Ovary (tissue), 9 donors: ENCODE results near the gene ZNF311. TPM values are rescaled to one million over a fixed set of nuclear protein-coding genes. Genes with fewer than 3 reads are reported as not detected.
"Not testable (repeated sequence)": the region's sequence is repeated elsewhere in the genome, so short reads cannot be mapped to it uniquely, and the experiment has no call there.

ENCODE experiments used
- DNase-seq, 5 donors: peaks; one replicate each; pipeline ENCODE4 v3.0.0-alpha.2; 2019 to 2020
- H3K27ac ChIP-seq, 2 donors: fragments of 200-600 bp; one replicate each; pipeline versions ENCODE4 v1.5.1 to v1.8.0; 2019 to 2022
- H3K27me3 ChIP-seq: fragments of 200-600 bp; one replicate; pipeline ENCODE4 v1.8.0; 2022
- H3K36me3 ChIP-seq: fragments of 200-600 bp; sonication (generic); one replicate; pipeline ENCODE4 v1.5.1; 2019
- H3K4me1 ChIP-seq: one replicate; pipeline ENCODE4 v1.8.1; 2013; ENCODE audit warnings: mild to moderate bottlenecking, moderate library complexity; ENCODE audit not compliant: insufficient read depth
- H3K4me3 ChIP-seq: fragments of 200-600 bp; sonication (generic); one replicate; pipeline ENCODE4 v1.5.1; 2017
- H3K9me3 ChIP-seq, 2 donors: fragments of 200-600 bp in 1 of 2; sonication (generic) in 1 of 2; one replicate each; pipeline versions ENCODE4 v1.5.1 to v1.8.1; 2013 to 2019; ENCODE audit warnings: mild to moderate bottlenecking in 1 of 2, moderate library complexity in 1 of 2
- CTCF ChIP-seq, 3 donors: fragments of 450-650 bp in 2 of 3; fragments of 200-600 bp in 1 of 3; IDR thresholded peaks; one replicate each; pipeline versions ENCODE4 v1.5.1 to v1.8.0; 2016 to 2022; ENCODE audit warnings: antibody characterized with exemption in 3 of 3, mild to moderate bottlenecking in 1 of 3
- EP300 ChIP-seq: sonication (generic); formaldehyde crosslinking; IDR thresholded peaks from one replicate; pipeline ENCODE4 v1.6.1; 2017; ENCODE audit warnings: antibody characterized with exemption
- POLR2A ChIP-seq: fragments of 450-650 bp; IDR thresholded peaks from one replicate; pipeline ENCODE4 v1.6.1; 2017; ENCODE audit warnings: antibody characterized with exemption, mild to moderate bottlenecking, moderate library complexity
- WGBS, 3 donors: extraction: QIAGEN DNeasy Blood & Tissue Kit in 1 of 3; methylation state at CpG; one replicate each; pipeline versions ENCODE4 v1.1.5 to v1.1.7; 2013 to 2017; 5-methylcytosine and 5-hydroxymethylcytosine counted together
- intact Hi-C, 4 donors: fragments of 100-400 bp; cut with DNase I; formaldehyde crosslinking; loops; one replicate each; pipeline versions ENCODE4 v1.11.0 to v1.15.1; 2022 to 2023
- polyA plus RNA-seq, 2 donors: library from polyadenylated mRNA; stranded (reverse); fragments of 200-250 nt in 1 of 2; fragments of 350-450 nt in 1 of 2; fragmentation: Illumina TruSeq in 1 of 2; extraction: RNeasy Lipid Tissue Mini Kit (QIAGEN cat#74804) in 1 of 2; gene quantifications; one replicate each; pipeline ENCODE4 v1.2.3, GENCODE V29; 2013 to 2014
- total RNA-seq, 7 donors: library from RNA; depleted of rRNA in 2 of 7; stranded (reverse); fragments of >200 nt in 2 of 7; fragmentation: NEBNext Ultra II Directional in 3 of 7; extraction: Animal tissue kit (Norgen Biotek cat#: 25700) in 3 of 7; gene quantifications; one replicate each; pipeline versions ENCODE4 v1.1.0 to v1.2.4, GENCODE V29; 2016 to 2023
- donor health status: DM: no; HTN: no; CAD: no; lungs with moderate emphysema.
- donor health status: DM: no; HTN: no; CAD: no.
- donor health status: Bipolar disorder and iron deficiency.
- donor health status: DM: yes; HTN: yes; CAD: no.
- donor health status: DM: no; HTN: no; CAD: no.
- donor health status: DM: yes; HTN: yes; CAD: no.

Gene ZNF311
- total and polyA plus RNA-seq, 9 donors: 0.34 to 3.3 (median 1.4) TPM

- Histone ChIP-seq H3K4me3 (no peak overlapping the region), H3K36me3 (no peaks in the 10 kb centered on the region), H3K4me1 (peaks cover 2% of the 10 kb centered on the region), H3K27me3 (no peaks in the 10 kb centered on the region), H3K9me3 (no peaks in the 10 kb centered on the region), H3K27ac (no peak overlapping the region)
- TF ChIP-seq CTCF (IDR thresholded peaks at IDR 0.05) (no peak), EP300 (no peak), POLR2A (no peak)
- DNase-seq: no peak
- WGBS, 3 donors: 66 to 84% (median 70%) methylated on average over 1 of the region's 1 CpG
- intact Hi-C loops: no loop called here
These were observed 30.6 kb downstream of the ZNF311 start for GRCh38 chr6:28974505-28974904.

- H3K9me3 ChIP-seq, H3K4me1 ChIP-seq, DNase-seq, H3K4me3 ChIP-seq, H3K27ac ChIP-seq, intact Hi-C loops, H3K36me3 ChIP-seq, H3K27me3 ChIP-seq: not testable (repeated sequence)
- WGBS, 3 donors: 88 to 91% (median 91%) methylated on average over 21 of the region's 21 CpGs
These were observed 35.1 kb downstream of the ZNF311 start for GRCh38 chr6:28970056-28970455.

GRCh38 chr6:28969129-28969528, 36.0 kb downstream of the ZNF311 start:
- no peak overlapping the region for H3K4me3 ChIP-seq
- H3K9me3 ChIP-seq: peaks cover 0 to 7% of the 10 kb centered on the region in 2 donors
- H3K27me3 ChIP-seq: no peaks in the 10 kb centered on the region
- intact Hi-C loops: no loop called here
- H3K36me3 ChIP-seq: no peaks in the 10 kb centered on the region
- no peak for DNase-seq
- WGBS, 3 donors: 69 to 73% (median 73%) methylated on average over 15 of the region's 15 CpGs
- TF ChIP-seq CTCF (IDR thresholded peaks at IDR 0.05) (no peak), EP300 (no peak), POLR2A (no peak)
- no peaks in the 10 kb centered on the region for H3K4me1 ChIP-seq
- H3K27ac ChIP-seq: no peak overlapping the region

- Histone ChIP-seq H3K4me3 (no peak overlapping the region), H3K27ac (no peak overlapping the region), H3K9me3 (peaks cover 0 to 7% of the 10 kb centered on the region in 2 donors), H3K27me3 (no peaks in the 10 kb centered on the region), H3K4me1 (no peaks in the 10 kb centered on the region), H3K36me3 (no peaks in the 10 kb centered on the region)
- TF ChIP-seq POLR2A (no peak), EP300 (no peak), CTCF (IDR thresholded peaks at IDR 0.05) (no peak)
- intact Hi-C loops: no loop called here
- 78 to 83% (median 82%) methylated on average over 4 of the region's 4 CpGs for WGBS, 3 donors
- no peak for DNase-seq
These were observed 36.6 kb downstream of the ZNF311 start for GRCh38 chr6:28968476-28968875.

GRCh38 chr6:28965706-28966105, 39.4 kb downstream of the ZNF311 start:
- intact Hi-C loops: no loop called here
- TF ChIP-seq POLR2A (no peak), EP300 (no peak), CTCF (IDR thresholded peaks at IDR 0.05) (no peak)

More at GRCh38 chr6:28965706-28966105, 39.4 kb downstream of the ZNF311 start:
- Histone ChIP-seq H3K27me3 (no peaks in the 10 kb centered on the region), H3K9me3 (peaks cover 0 to 7% of the 10 kb centered on the region in 2 donors), H3K4me1 (no peaks in the 10 kb centered on the region), H3K36me3 (no peaks in the 10 kb centered on the region), H3K27ac (no peak overlapping the region), H3K4me3 (no peak overlapping the region)
- DNase-seq: no peak
- 76 to 90% (median 85%) methylated on average over 2 of the region's 2 CpGs for WGBS, 3 donors
